GM18508 (cell line): ENCODE measurements around the gene SGCA.

ENCODE experiments used
- ATAC-seq: cut with Tn5 transposase; IDR thresholded peaks from one replicate; pipeline ENCODE4 v1.9.1; 2021; ENCODE audit warnings: moderate number of reproducible peaks; ENCODE audit not compliant: insufficient read depth, unreplicated experiment

SGCA gene

GRCh38 chr17:50164697-50164988 lies 1.2 kb upstream of the SGCA start:
- ATAC-seq = no peak

- no peak for ATAC-seq
Observed at GRCh38 chr17:50165066-50165465, 739 bp upstream of the SGCA start.

- no peak for ATAC-seq
Observed at GRCh38 chr17:50165466-50165865, 339 bp upstream of the SGCA start.

- no peak for ATAC-seq
Observed at GRCh38 chr17:50166518-50167181, 845 bp downstream of the SGCA start.

GRCh38 chr17:50167371-50167770 lies 1.6 kb downstream of the SGCA start:
- ATAC-seq = no peak

GRCh38 chr17:50168319-50168718 lies 2.5 kb downstream of the SGCA start:
- ATAC-seq = no peak

GRCh38 chr17:50169121-50169764 lies 3.4 kb downstream of the SGCA start:
- no peak for ATAC-seq

GRCh38 chr17:50169881-50170459 lies 4.2 kb downstream of the SGCA start:
- ATAC-seq = no peak

- no peak for ATAC-seq
Observed at GRCh38 chr17:50170662-50171370, 5.0 kb downstream of the SGCA start.

GRCh38 chr17:50171371-50172071 lies 5.7 kb downstream of the SGCA start:
- ATAC-seq = no peak

GRCh38 chr17:50172130-50172529 lies 6.3 kb downstream of the SGCA start:
- ATAC-seq = no peak

GRCh38 chr17:50172936-50173334 lies 7.1 kb downstream of the SGCA start:
- no peak for ATAC-seq

- ATAC-seq = no peak
Observed at GRCh38 chr17:50173335-50173941, 7.6 kb downstream of the SGCA start.

- ATAC-seq = no peak
Observed at GRCh38 chr17:50174444-50174843, 8.6 kb downstream of the SGCA start.

GRCh38 chr17:50175035-50175807 lies 9.4 kb downstream of the SGCA start:
- ATAC-seq = no peak

GRCh38 chr17:50176559-50177357 lies 11.0 kb downstream of the SGCA start:
- ATAC-seq = no peak

- ATAC-seq = no peak
Observed at GRCh38 chr17:50177476-50177875, 11.7 kb downstream of the SGCA start.

GRCh38 chr17:50177983-50178834 lies 12.4 kb downstream of the SGCA start:
- no peak for ATAC-seq
